Naive thymus-derived CD4-positive, alpha-beta T cell (primary cell): Measurements from ENCODE around the gene CALCOCO2. TPM values are rescaled to one million over a fixed set of nuclear protein-coding genes. Genes with fewer than 3 reads are reported as not detected.

Source experiments
- ATAC-seq: fragments of 150-1000 bp; cut with Tn5 transposase; 2 replicates; pipeline ENCODE4 v1.10.0; 2021; ENCODE audit warnings: mild to moderate bottlenecking, moderate library complexity
- CTCF ChIA-PET: fragments of 350-600 bp; sonication (Branson Sonifier 250); formaldehyde crosslinking; loops from one replicate; lab custom pipeline; 2021; ENCODE audit warnings: antibody characterized with exemption; lab: Charles Lee
- POLR2A ChIA-PET: fragments of 350-600 bp; sonication (Branson Sonifier 250); formaldehyde crosslinking; loops from one replicate; lab custom pipeline; 2021; ENCODE audit warnings: antibody characterized with exemption, inconsistent platforms; lab: Charles Lee
- DNase-seq, 9 donors: peaks; one replicate each; pipeline versions ENCODE4 v3.0.0 to v3.0.0-alpha.2; 2020 to 2022; ENCODE audit warnings: mixed read lengths in 1 of 9
- H3K27ac ChIP-seq: one replicate; pipeline ENCODE4 v1.7.0; 2013; ENCODE audit warnings: mild to moderate bottlenecking, low read depth, low read length, moderate library complexity
- H3K27me3 ChIP-seq, 2 donors: one replicate each; pipeline ENCODE4 v1.7.0; 2013; ENCODE audit warnings: low read length in 2 of 2, mild to moderate bottlenecking in 2 of 2, moderate library complexity in 2 of 2; ENCODE audit not compliant: control insufficient read depth in 2 of 2, insufficient read depth in 2 of 2
- H3K36me3 ChIP-seq, 3 experiments: 1 replicate in 2 of 3; 2 replicates in 1 of 3; pipeline ENCODE4 v1.7.0; 2013; ENCODE audit warnings: low read length in 3 of 3, mild to moderate bottlenecking in 3 of 3, moderate library complexity in 1 of 3; ENCODE audit not compliant: insufficient read depth in 3 of 3, control insufficient read depth in 2 of 3
- H3K4me1 ChIP-seq, 2 donors: one replicate each; pipeline ENCODE4 v1.7.0; 2013; ENCODE audit warnings: low read length in 2 of 2, mild to moderate bottlenecking in 2 of 2, moderate library complexity in 1 of 2; ENCODE audit not compliant: control insufficient read depth in 2 of 2, insufficient read depth in 2 of 2
- H3K4me3 ChIP-seq: 2 replicates; pipeline ENCODE4 v1.7.0; 2013; ENCODE audit warnings: mild to moderate bottlenecking, low read length
- H3K9me3 ChIP-seq, 3 experiments: 1 replicate in 2 of 3; 2 replicates in 1 of 3; pipeline ENCODE4 v1.7.0; 2013; ENCODE audit warnings: low read length in 3 of 3; ENCODE audit not compliant: control insufficient read depth in 2 of 3
- H3K27ac Mint-ChIP-seq, 9 donors: one replicate each; pipeline ENCODE4 v1.8.0; 2020 to 2022; ENCODE audit warnings: mixed read lengths in 9 of 9, mild to moderate bottlenecking in 8 of 9, moderate library complexity in 5 of 9, inconsistent platforms in 2 of 9
- H3K27me3 Mint-ChIP-seq, 5 donors: one replicate each; pipeline ENCODE4 v1.8.0; 2021 to 2022; ENCODE audit warnings: mixed read lengths in 5 of 5, mild to moderate bottlenecking in 1 of 5
- H3K36me3 Mint-ChIP-seq, 5 donors: one replicate each; pipeline ENCODE4 v1.8.0; 2020 to 2022; ENCODE audit warnings: mixed read lengths in 5 of 5, mild to moderate bottlenecking in 3 of 5, inconsistent platforms in 1 of 5
- H3K4me1 Mint-ChIP-seq, 7 donors: one replicate each; pipeline ENCODE4 v1.8.0; 2020 to 2022; ENCODE audit warnings: mixed read lengths in 7 of 7, mild to moderate bottlenecking in 3 of 7, inconsistent platforms in 1 of 7
- H3K4me3 Mint-ChIP-seq, 10 donors: one replicate each; pipeline ENCODE4 v1.8.0; 2020 to 2022; ENCODE audit warnings: mild to moderate bottlenecking in 10 of 10, mixed read lengths in 10 of 10, moderate library complexity in 6 of 10, inconsistent platforms in 2 of 10
- H3K9me3 Mint-ChIP-seq, 11 donors: one replicate each; pipeline ENCODE4 v1.8.0; 2020 to 2022; ENCODE audit warnings: mixed read lengths in 11 of 11, mild to moderate bottlenecking in 4 of 11, inconsistent platforms in 1 of 11, moderate library complexity in 1 of 11
- intact Hi-C, 2 donors: fragments of 100-400 bp; cut with micrococcal nuclease; formaldehyde crosslinking; loops; one replicate each; pipeline ENCODE4 v1.15.1; 2023
- polyA plus RNA-seq, 2 donors: library from polyadenylated mRNA; unstranded; fragments of 300-500 nt; fragmentation: Illumina TruSeq; gene quantifications; one replicate each; pipeline ENCODE4 v1.2.3, GENCODE V29; 2021
- total RNA-seq, 6 experiments: library from RNA in 5 of 6; stranded (reverse) in 5 of 6; gene quantifications; 1 replicate in 5 of 6; 2 replicates in 1 of 6; pipeline ENCODE4 v1.2.3 and lab custom pipeline; 2021 to 2026

CALCOCO2 gene
- total and polyA plus RNA-seq, 7 experiments from 2014 or later: 129 to 208 (median 157) TPM

DNA sequence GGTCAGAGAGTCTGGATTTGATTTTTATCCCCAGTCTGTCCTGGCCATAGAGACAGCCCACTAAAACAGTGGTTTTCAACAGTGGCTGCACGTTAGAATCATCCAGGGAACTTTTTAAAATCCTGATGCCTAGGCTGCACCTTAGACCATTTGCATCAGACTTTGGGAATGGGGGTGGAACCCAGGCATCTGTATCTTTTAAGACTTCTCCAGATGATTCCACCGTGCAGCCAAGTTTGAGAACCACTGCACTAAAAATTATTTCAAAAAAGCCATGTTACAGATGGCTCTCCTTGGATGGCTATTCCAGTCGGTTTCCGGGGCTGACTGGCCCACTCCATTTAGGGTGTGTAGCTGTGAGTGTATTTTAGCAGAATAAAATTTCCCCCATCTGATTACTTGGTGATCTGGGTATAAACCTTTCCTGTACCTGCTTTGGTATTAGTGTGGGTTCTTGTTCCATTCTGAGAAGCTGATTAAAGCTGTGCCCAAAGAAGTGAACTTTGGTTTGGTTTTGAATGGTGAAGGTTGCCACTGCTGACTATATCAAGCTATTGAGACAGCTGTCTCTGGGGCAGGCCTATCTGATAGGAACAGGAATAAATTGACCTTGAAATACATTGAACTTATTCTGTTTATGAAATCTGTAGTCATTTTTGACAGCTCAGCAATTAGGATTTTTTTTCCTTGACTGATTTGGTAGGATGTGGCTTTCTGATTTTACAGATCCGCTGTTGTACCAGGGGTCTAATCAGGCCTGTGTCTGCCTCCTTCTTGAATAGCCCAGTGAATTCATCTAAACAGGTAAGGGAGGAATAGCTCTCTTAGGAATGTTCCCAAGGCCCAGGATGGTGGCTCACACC lies 63.0 kb downstream of the CALCOCO2 start:
- Mint-ChIP-seq H3K27ac (peak overlapping the region; percentile 31 to 100 (median 93)), H3K36me3 (peaks cover 0 to 25% (median 12%) of the 10 kb centered on the region in 5 donors), H3K9me3 (peaks cover 0 to 2% (median 0%) of the 10 kb centered on the region in 11 donors), H3K4me3 (peak overlapping the region; percentile 87 to 98 (median 94)), H3K4me1 (peaks cover 17 to 42% (median 29%) of the 10 kb centered on the region in 7 donors), H3K27me3 (peaks cover 0 to 3% (median 0%) of the 10 kb centered on the region in 5 donors)
- Histone ChIP-seq H3K4me3 (peak overlapping the region; percentile 60), H3K4me1 (peaks cover 5 to 16% of the 10 kb centered on the region in 2 donors), H3K36me3 (peaks cover 0 to 29% (median 0%) of the 10 kb centered on the region in 3 experiments), H3K9me3 (no peaks in the 10 kb centered on the region), H3K27ac (peak overlapping the region; percentile 82), H3K27me3 (no peaks in the 10 kb centered on the region)
- intact Hi-C loops: loop anchor here (2.0 to 10.0 kb wide), 9 partner anchors 103 to 1245 kb away; partner anchors contain the start of genes CBX1 (in 1 of the 2), HOXB2 (in 1 of the 2), IGF2BP1 (in 1 of the 2) and KAT7 (in 1 of the 2)
- no peak for ATAC-seq
- POLR2A ChIA-PET: interaction anchor here (0.6 to 5.8 kb wide), 9 partner anchors 10 to 64 kb away, joined by 3 to 62 read pairs (median 5); partner anchors contain the start of gene UBE2Z
- CTCF ChIA-PET: interaction anchor here (0.5 to 2.4 kb wide), 3 partner anchors 14 to 90 kb away, joined by 3 to 9 read pairs (median 3); partner anchors contain the start of gene UBE2Z
- DNase-seq: no peak

DNA sequence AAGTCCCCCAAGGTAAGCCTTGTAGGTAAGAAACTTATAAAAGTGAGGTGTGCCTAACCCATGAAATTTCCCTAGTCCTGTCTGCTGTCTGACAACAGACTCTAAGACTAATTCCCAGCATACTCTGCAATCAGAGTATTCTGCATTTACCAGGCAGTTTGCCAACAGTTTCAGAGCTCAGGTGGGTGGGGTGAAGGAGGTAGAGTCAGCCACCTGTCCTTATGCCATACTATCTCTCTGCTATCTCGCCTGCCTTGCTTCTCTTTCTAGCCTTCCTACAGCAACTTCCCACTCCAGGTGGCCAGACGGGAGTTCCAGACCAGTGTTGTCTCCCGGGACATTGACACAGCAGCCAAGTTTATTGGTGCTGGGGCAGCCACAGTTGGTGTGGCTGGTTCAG lies 64.1 kb downstream of the CALCOCO2 start:
- DNase-seq (no peak), ATAC-seq (no peak)
- Histone ChIP-seq H3K27me3 (no peaks in the 10 kb centered on the region), H3K4me1 (peaks cover 5 to 16% of the 10 kb centered on the region in 2 donors), H3K9me3 (no peaks in the 10 kb centered on the region), H3K27ac (no peak overlapping the region), H3K36me3 (peaks cover 0 to 29% (median 0%) of the 10 kb centered on the region in 3 experiments), H3K4me3 (no peak overlapping the region)
- CTCF ChIA-PET: interaction anchor here (1.0 kb wide), 1 partner anchor 10 kb away, joined by 3 read pairs; no protein-coding TSS in a partner anchor
- H3K27ac Mint-ChIP-seq: peak overlapping the region in 3 of 9 donors; percentile 20 to 31 (median 22)
- H3K4me1 Mint-ChIP-seq: peaks cover 17 to 42% (median 29%) of the 10 kb centered on the region in 7 donors
- intact Hi-C loops: loop anchor here (5.0 to 10.0 kb wide), 6 partner anchors 102 to 998 kb away; partner anchors contain the start of genes CBX1 (in 1 of the 2), HOXB2 (in 1 of the 2), IGF2BP1 (in 1 of the 2) and KAT7 (in 1 of the 2)
- no peak overlapping the region for H3K4me3 Mint-ChIP-seq
- peaks cover 0 to 2% (median 0%) of the 10 kb centered on the region in 11 donors for H3K9me3 Mint-ChIP-seq
- POLR2A ChIA-PET: interaction anchor here (4.0 to 5.8 kb wide), 2 partner anchors 9 to 13 kb away, joined by 22 to 62 read pairs; partner anchors contain the start of gene UBE2Z
- peaks cover 0 to 25% (median 12%) of the 10 kb centered on the region in 5 donors for H3K36me3 Mint-ChIP-seq
- H3K27me3 Mint-ChIP-seq: peaks cover 0 to 3% (median 0%) of the 10 kb centered on the region in 5 donors

DNA sequence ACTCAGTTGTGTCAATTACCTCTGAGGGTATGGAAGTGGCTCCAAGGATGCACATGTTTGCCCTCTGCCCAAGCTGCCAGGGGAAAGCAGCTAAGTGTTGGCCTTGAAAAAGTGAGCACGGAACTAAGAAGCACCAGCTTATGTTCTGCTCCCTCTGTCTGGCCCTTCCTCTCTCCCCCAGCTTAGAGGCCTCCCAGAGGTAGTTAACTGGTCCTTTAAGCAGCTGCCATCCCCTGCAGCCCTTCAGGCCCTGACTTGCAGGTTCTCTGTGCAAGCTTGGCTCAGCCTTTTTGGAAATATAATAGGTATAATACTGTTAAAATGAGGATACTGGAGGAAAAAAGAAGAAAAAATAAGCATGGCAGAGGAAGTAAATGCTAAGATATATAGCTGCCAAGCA lies 70.4 kb downstream of the CALCOCO2 start:
- intact Hi-C loops: no loop called here
- H3K36me3 ChIP-seq: peaks cover 0 to 15% (median 0%) of the 10 kb centered on the region in 3 experiments
- H3K27me3 ChIP-seq: no peaks in the 10 kb centered on the region
- DNase-seq: no peak
- H3K4me1 ChIP-seq: no peaks in the 10 kb centered on the region
- no peaks in the 10 kb centered on the region for H3K9me3 Mint-ChIP-seq
- no peak overlapping the region for H3K4me3 ChIP-seq
- no peak for ATAC-seq
- H3K9me3 ChIP-seq: no peaks in the 10 kb centered on the region
- H3K4me3 Mint-ChIP-seq: no peak overlapping the region
- peaks cover 0 to 7% (median 0%) of the 10 kb centered on the region in 7 donors for H3K4me1 Mint-ChIP-seq
- ChIA-PET CTCF (no interaction called here), POLR2A (interaction anchor here (1.5 kb wide), 1 partner anchor 9 kb away, joined by 5 read pairs; the partner anchor contains the start of gene ATP5MC1)
- H3K36me3 Mint-ChIP-seq: peaks cover 0 to 11% (median 5%) of the 10 kb centered on the region in 5 donors
- H3K27ac Mint-ChIP-seq: peak overlapping the region in 1 of 9 donors; percentile 38
- H3K27me3 Mint-ChIP-seq: no peaks in the 10 kb centered on the region
- no peak overlapping the region for H3K27ac ChIP-seq

DNA sequence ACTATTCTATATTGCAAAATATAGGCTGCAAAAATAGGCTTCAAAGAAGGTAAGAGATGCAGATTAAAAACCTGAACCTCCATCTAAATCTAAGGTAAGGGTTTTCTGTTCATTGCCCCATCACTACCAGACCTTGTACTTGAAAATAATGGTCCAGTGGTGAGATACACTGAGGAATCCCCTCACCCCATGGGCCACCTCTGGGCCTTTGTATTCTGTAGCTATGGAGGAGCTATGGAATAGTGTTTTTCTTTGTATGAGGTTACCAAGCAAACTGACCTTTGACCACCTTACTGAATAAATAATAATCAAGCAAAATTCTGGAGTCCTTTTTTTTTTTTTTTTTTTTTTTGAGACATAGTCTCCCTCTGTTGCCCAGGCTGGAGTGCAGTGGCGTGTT lies 72.6 kb downstream of the CALCOCO2 start:
- ChIA-PET POLR2A (interaction anchor here (4.9 kb wide), 1 partner anchor 10 kb away, joined by 22 read pairs; the partner anchor contains the start of gene ATP5MC1), CTCF (no interaction called here)
- Mint-ChIP-seq H3K36me3 (peaks cover 0 to 1% (median 0%) of the 10 kb centered on the region in 5 donors), H3K4me1 (peaks cover 0 to 9% (median 9%) of the 10 kb centered on the region in 7 donors), H3K9me3 (no peaks in the 10 kb centered on the region), H3K27ac (no peak overlapping the region), H3K27me3 (no peaks in the 10 kb centered on the region), H3K4me3 (no peak overlapping the region)
- Histone ChIP-seq H3K4me1 (peaks cover 6 to 7% of the 10 kb centered on the region in 2 donors), H3K36me3 (peaks cover 0 to 1% (median 0%) of the 10 kb centered on the region in 3 experiments), H3K9me3 (no peaks in the 10 kb centered on the region), H3K27me3 (no peaks in the 10 kb centered on the region), H3K27ac (no peak overlapping the region), H3K4me3 (no peak overlapping the region)
- no peak for ATAC-seq
- no peak for DNase-seq
- intact Hi-C loops: no loop called here

DNA sequence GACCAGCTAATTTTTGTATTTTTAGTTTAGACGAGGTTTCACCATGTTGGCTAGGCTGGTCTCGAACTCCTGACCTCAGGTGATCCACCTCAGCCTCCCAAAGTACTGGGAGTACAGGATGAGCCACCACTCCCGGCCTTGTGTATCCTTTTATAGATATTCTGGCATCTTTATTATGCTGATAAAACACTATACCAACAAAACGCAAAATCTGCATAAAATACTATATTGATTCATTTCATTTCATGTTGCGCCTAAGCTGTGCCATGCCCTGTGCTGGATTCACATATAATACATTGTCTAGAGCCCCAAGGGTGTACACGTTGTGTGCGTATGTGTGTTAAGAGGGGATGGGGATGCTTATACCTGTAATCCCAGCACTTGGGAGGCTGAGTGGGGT lies 73.6 kb downstream of the CALCOCO2 start:
- no peak overlapping the region for H3K27ac Mint-ChIP-seq
- H3K27me3 ChIP-seq: no peaks in the 10 kb centered on the region
- H3K27ac ChIP-seq: no peak overlapping the region
- CTCF ChIA-PET: interaction anchor here (0.6 kb wide), 1 partner anchor 87 kb away, joined by 5 read pairs; no protein-coding TSS in a partner anchor
- H3K4me3 ChIP-seq: no peak overlapping the region
- intact Hi-C loops: no loop called here
- H3K27me3 Mint-ChIP-seq: no peaks in the 10 kb centered on the region
- peaks cover 0 to 5% (median 0%) of the 10 kb centered on the region in 5 donors for H3K36me3 Mint-ChIP-seq
- ATAC-seq: no peak
- DNase-seq: no peak
- H3K9me3 Mint-ChIP-seq: peaks cover 0 to 1% (median 0%) of the 10 kb centered on the region in 11 donors
- no peaks in the 10 kb centered on the region for H3K9me3 ChIP-seq
- peaks cover 9 to 11% of the 10 kb centered on the region in 2 donors for H3K4me1 ChIP-seq
- POLR2A ChIA-PET: interaction anchor here (4.9 kb wide), 1 partner anchor 11 kb away, joined by 22 read pairs; the partner anchor contains the start of gene ATP5MC1
- peak overlapping the region in 1 of 10 donors; percentile 68 for H3K4me3 Mint-ChIP-seq
- H3K36me3 ChIP-seq: peaks cover 0 to 4% (median 0%) of the 10 kb centered on the region in 3 experiments
- peaks cover 6 to 14% (median 12%) of the 10 kb centered on the region in 7 donors for H3K4me1 Mint-ChIP-seq
